ENCODE data around the gene MRPL4. TPM values are rescaled to one million over a fixed set of nuclear protein-coding genes. Genes with fewer than 3 reads are reported as not detected.

Gene MRPL4
- total and polyA plus RNA-seq, 2 of the 13 experiments (the other 11 are each of a cell fraction or from before 2014, with no cell fraction given), result 40.6 to 42.5 TPM

GRCh38 chr19:10292206-10292788 lies 40.3 kb downstream of the MRPL4 start (continued):
- 0 out of 2 replicates have a peak, but pooled peaks have one; percentile 8 for TF ChIP-seq TAF1 (CRISPR knock-in tag; IDR thresholded peaks at IDR 0.05)
- TF ChIP-seq ZNF496 (CRISPR knock-in tag; IDR thresholded peaks at IDR 0.05; ENCODE audit: insufficient replicate concordance), result no peak
- TF ChIP-seq KLF9 (CRISPR knock-in tag; IDR thresholded peaks at IDR 0.05; ENCODE audit: low read depth), result no peak
- TF ChIP-seq ZNF83 (CRISPR knock-in tag; IDR thresholded peaks at IDR 0.05; ENCODE audit: borderline replicate concordance), result no peak
- no peak for TF ChIP-seq HOMEZ (CRISPR knock-in tag; IDR thresholded peaks at IDR 0.05; ENCODE audit: low read depth)
- no peak for TF ChIP-seq PAWR (CRISPR knock-in tag; IDR thresholded peaks at IDR 0.05; ENCODE audit: borderline replicate concordance)
- no peak for TF ChIP-seq SKIL (CRISPR knock-in tag; IDR thresholded peaks at IDR 0.05; ENCODE audit: borderline replicate concordance)
- TF ChIP-seq ZNF232 (CRISPR knock-in tag; IDR thresholded peaks at IDR 0.05; ENCODE audit: borderline replicate concordance), result no peak
- no peak for TF ChIP-seq MAFK (conservative IDR thresholded peaks at IDR 0.05 in 1 of 2, IDR thresholded peaks at IDR 0.05 in 1 of 2; ENCODE audit: low read length in 2 of 2)
- peak; percentile 31; the same call in 1 of the 2 replicates for TF ChIP-seq ZFP91 (CRISPR knock-in tag; IDR thresholded peaks at IDR 0.05; ENCODE audit: borderline replicate concordance)
- no peak for TF ChIP-seq KDM6A (CRISPR knock-in tag; IDR thresholded peaks at IDR 0.05; ENCODE audit: low read depth)
- no peak for TF ChIP-seq ESRRA (CRISPR knock-in tag; IDR thresholded peaks at IDR 0.05; ENCODE audit: low read depth)
- TF ChIP-seq ZNF678 (CRISPR knock-in tag; IDR thresholded peaks at IDR 0.05), result no peak
- TF ChIP-seq RBM22 (optimal IDR thresholded peaks at IDR 0.05; ENCODE audit: low read length), result no peak
- TF ChIP-seq GABPA (IDR thresholded peaks at IDR 0.05; ENCODE audit: low read depth, low read length), result peak; percentile 40
- TF ChIP-seq GABPA (CRISPR knock-in tag; IDR thresholded peaks at IDR 0.05; ENCODE audit: low read depth), result peak; percentile 83
- TF ChIP-seq JUNB (CRISPR knock-in tag; IDR thresholded peaks at IDR 0.05; ENCODE audit: borderline replicate concordance), result no peak
- no peak for TF ChIP-seq ZNF264 (CRISPR knock-in tag; IDR thresholded peaks at IDR 0.05)
- no peak for TF ChIP-seq ZNF263 (CRISPR knock-in tag; IDR thresholded peaks at IDR 0.05)
- TF ChIP-seq RBFOX2 (IDR thresholded peaks at IDR 0.05; ENCODE audit: low read depth, low read length), result no peak
- no peak for TF ChIP-seq E2F1 (CRISPR knock-in tag; IDR thresholded peaks at IDR 0.05)
- no peak for TF ChIP-seq ZXDC (CRISPR knock-in tag; IDR thresholded peaks at IDR 0.05)

All from HepG2 (cell line).